Measurements from ENCODE around the gene WBP2. TPM values are rescaled to one million over a fixed set of nuclear protein-coding genes. Genes with fewer than 3 reads are reported as not detected.

Gene WBP2
- total and polyA plus RNA-seq, 2 experiments from 2014 or later: 29.0 to 129 TPM

DNA sequence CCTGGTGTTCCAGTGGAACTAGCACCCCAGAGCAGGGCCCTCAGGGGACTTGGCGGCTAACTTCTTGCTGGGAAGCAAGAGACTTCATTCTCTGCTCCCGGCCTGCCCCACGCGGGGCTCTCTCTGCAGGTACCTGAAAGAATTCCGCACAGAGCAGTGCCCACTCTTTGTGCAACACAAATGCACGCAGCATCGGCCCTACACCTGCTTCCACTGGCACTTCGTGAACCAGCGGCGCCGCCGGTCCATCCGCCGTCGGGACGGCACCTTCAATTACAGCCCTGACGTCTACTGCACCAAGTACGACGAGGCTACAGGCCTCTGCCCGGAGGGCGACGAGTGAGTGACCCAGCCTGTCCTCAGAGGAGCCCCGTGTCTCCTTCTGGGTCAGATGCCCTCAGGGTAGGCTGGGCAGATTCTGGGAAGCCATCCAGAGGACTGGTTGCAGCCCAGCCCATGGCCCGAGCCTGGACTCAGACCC is 45.5 kb downstream of the WBP2 start:
- no peak overlapping the region for H3K27ac ChIP-seq
- TF ChIP-seq, protein P1, sequence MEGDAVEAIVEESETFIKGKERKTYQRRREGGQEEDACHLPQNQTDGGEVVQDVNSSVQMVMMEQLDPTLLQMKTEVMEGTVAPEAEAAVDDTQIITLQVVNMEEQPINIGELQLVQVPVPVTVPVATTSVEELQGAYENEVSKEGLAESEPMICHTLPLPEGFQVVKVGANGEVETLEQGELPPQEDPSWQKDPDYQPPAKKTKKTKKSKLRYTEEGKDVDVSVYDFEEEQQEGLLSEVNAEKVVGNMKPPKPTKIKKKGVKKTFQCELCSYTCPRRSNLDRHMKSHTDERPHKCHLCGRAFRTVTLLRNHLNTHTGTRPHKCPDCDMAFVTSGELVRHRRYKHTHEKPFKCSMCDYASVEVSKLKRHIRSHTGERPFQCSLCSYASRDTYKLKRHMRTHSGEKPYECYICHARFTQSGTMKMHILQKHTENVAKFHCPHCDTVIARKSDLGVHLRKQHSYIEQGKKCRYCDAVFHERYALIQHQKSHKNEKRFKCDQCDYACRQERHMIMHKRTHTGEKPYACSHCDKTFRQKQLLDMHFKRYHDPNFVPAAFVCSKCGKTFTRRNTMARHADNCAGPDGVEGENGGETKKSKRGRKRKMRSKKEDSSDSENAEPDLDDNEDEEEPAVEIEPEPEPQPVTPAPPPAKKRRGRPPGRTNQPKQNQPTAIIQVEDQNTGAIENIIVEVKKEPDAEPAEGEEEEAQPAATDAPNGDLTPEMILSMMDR (IDR thresholded peaks at IDR 0.05; ENCODE audit: poor library complexity): no peak
- TF ChIP-seq EZH2phosphoT487 (IDR thresholded peaks at IDR 0.05; ENCODE audit: low read depth, severe bottlenecking, unreplicated experiment) (no peak), EZH2 (IDR thresholded peaks at IDR 0.05; ENCODE audit: borderline replicate concordance) (no peak)
- no peak overlapping the region for H2AFZ ChIP-seq
- H3K27me3 ChIP-seq: no peaks in the 10 kb centered on the region
- WGBS (ENCODE audit: low lambda C conversion rate, missing lambda C conversion rate): 95% methylated on average over 24 of the region's 24 CpGs
- no peaks in the 10 kb centered on the region for H3K4me1 ChIP-seq (ENCODE audit: insufficient read depth)
- H4K20me1 ChIP-seq (ENCODE audit: insufficient read depth, poor library complexity, severe bottlenecking): peaks cover 6% of the 10 kb centered on the region
- no peaks in the 10 kb centered on the region for H3K9me2 ChIP-seq (replicated peaks; ENCODE audit: insufficient read depth)
- DNase-seq (ENCODE audit: low spot score): no peak
- no peak overlapping the region for H3K4me3 ChIP-seq
- no peak overlapping the region for H3K4me2 ChIP-seq
- H3K9me3 ChIP-seq (ENCODE audit: low read depth): no peaks in the 10 kb centered on the region
- no peaks in the 10 kb centered on the region for H3K36me3 ChIP-seq (replicated peaks; ENCODE audit: insufficient read depth, low read depth)
- peaks cover 33% of the 10 kb centered on the region for H3K79me2 ChIP-seq

DNA sequence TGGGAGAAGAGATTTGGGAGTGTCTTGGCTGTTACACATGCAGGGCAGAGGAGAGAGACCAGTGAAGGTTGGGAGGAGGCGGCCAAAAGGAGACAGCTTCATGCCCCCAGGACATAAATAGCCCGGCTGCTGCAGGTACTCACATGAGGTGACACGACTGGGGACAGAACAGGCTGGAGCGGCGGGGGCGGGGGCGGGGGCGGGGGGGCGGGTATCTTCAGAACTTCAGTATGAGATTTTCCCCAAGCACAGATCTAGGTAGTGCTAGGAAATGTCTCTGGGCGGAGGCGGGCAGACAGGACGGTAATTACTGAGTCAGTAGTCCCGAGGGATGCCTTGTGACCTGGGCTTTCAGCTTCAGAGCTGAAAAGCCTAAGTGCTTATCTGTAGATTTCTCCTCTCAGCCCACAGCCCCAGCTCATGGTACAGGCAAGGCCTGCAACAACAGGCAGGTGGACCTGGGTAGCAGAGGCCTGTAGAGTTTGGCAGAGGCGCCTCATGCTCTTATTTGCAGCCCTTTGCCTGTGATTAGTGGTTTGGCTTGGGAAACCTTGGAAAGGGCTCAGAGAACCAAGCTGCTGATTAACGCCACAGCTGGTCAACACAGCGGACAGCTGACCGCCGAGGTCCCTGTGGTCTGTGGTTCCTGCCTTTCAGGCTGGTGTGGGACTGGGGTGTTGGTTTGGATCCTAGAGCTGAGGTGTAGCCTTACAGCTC is 46.1 kb downstream of the WBP2 start:
- no peak for DNase-seq (ENCODE audit: low spot score)
- Histone ChIP-seq H3K36me3 (replicated peaks; ENCODE audit: insufficient read depth, low read depth) (no peaks in the 10 kb centered on the region), H4K20me1 (ENCODE audit: insufficient read depth, poor library complexity, severe bottlenecking) (peaks cover 6% of the 10 kb centered on the region), H2AFZ (no peak overlapping the region), H3K4me1 (ENCODE audit: insufficient read depth) (no peaks in the 10 kb centered on the region), H3K4me2 (no peak overlapping the region), H3K4me3 (no peak overlapping the region), H3K27ac (no peak overlapping the region), H3K9me2 (replicated peaks; ENCODE audit: insufficient read depth) (no peaks in the 10 kb centered on the region), H3K9me3 (ENCODE audit: low read depth) (no peaks in the 10 kb centered on the region), H3K27me3 (no peaks in the 10 kb centered on the region), H3K79me2 (peaks cover 39% of the 10 kb centered on the region)
- WGBS (ENCODE audit: low lambda C conversion rate, missing lambda C conversion rate): 79% methylated on average over 14 of the region's 18 CpGs
- TF ChIP-seq, protein P1 (IDR thresholded peaks at IDR 0.05; ENCODE audit: poor library complexity): no peak
- TF ChIP-seq EZH2 (IDR thresholded peaks at IDR 0.05; ENCODE audit: borderline replicate concordance) (no peak), EZH2phosphoT487 (IDR thresholded peaks at IDR 0.05; ENCODE audit: low read depth, severe bottlenecking, unreplicated experiment) (no peak)

DNA sequence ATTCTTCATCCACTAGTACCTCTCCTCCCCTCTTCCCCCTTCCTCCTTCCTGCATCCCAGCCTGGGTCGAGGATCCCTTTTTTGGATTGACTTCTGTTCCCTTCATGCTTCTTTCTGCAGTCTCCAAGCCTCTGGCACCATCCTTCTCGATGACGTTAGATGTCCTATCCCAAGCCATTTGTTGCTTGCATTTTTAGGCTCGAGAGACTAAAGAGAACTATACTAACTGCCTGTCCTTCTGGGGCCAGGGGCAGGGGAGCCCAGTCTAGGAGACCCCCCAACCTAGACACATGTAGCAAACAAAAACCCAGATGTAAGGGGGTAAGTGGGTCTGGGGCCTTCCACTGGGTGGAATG is 46.6 kb downstream of the WBP2 start:
- TF ChIP-seq, protein P1 (IDR thresholded peaks at IDR 0.05; ENCODE audit: poor library complexity): no peak
- TF ChIP-seq EZH2 (IDR thresholded peaks at IDR 0.05; ENCODE audit: borderline replicate concordance) (no peak), EZH2phosphoT487 (IDR thresholded peaks at IDR 0.05; ENCODE audit: low read depth, severe bottlenecking, unreplicated experiment) (no peak)
- 88% methylated on average over 4 of the region's 4 CpGs for WGBS (ENCODE audit: low lambda C conversion rate, missing lambda C conversion rate)
- no peaks in the 10 kb centered on the region for H3K36me3 ChIP-seq (replicated peaks; ENCODE audit: insufficient read depth, low read depth)

More for the DNA sequence above, 46.6 kb downstream of the WBP2 start:
- H4K20me1 ChIP-seq (ENCODE audit: insufficient read depth, poor library complexity, severe bottlenecking): peaks cover 6% of the 10 kb centered on the region
- H2AFZ ChIP-seq: no peak overlapping the region
- no peaks in the 10 kb centered on the region for H3K9me2 ChIP-seq (replicated peaks; ENCODE audit: insufficient read depth)
- no peaks in the 10 kb centered on the region for H3K27me3 ChIP-seq
- no peak for DNase-seq (ENCODE audit: low spot score)
- no peak overlapping the region for H3K4me2 ChIP-seq
- H3K27ac ChIP-seq: no peak overlapping the region
- no peak overlapping the region for H3K4me3 ChIP-seq
- no peaks in the 10 kb centered on the region for H3K4me1 ChIP-seq (ENCODE audit: insufficient read depth)
- H3K9me3 ChIP-seq (ENCODE audit: low read depth): no peaks in the 10 kb centered on the region
- peaks cover 44% of the 10 kb centered on the region for H3K79me2 ChIP-seq

All from hepatocyte (in vitro differentiated cells).